ENCODE measurements around the gene SPC24.

Gene SPC24

GRCh38 chr19:11111117-11111770, 44.3 kb downstream of the SPC24 start:
- TF ChIP-seq POLR2AphosphoS5 (IDR thresholded peaks at IDR 0.05; ENCODE audit: low read depth) (no peak; the same call in 1 of the 2 replicates), SPI1 (IDR thresholded peaks at IDR 0.05; ENCODE audit: borderline replicate concordance, low read depth) (no peak), GABPA (IDR thresholded peaks at IDR 0.05; ENCODE audit: low read depth) (no peak)
- TF ChIP-seq, protein P1, sequence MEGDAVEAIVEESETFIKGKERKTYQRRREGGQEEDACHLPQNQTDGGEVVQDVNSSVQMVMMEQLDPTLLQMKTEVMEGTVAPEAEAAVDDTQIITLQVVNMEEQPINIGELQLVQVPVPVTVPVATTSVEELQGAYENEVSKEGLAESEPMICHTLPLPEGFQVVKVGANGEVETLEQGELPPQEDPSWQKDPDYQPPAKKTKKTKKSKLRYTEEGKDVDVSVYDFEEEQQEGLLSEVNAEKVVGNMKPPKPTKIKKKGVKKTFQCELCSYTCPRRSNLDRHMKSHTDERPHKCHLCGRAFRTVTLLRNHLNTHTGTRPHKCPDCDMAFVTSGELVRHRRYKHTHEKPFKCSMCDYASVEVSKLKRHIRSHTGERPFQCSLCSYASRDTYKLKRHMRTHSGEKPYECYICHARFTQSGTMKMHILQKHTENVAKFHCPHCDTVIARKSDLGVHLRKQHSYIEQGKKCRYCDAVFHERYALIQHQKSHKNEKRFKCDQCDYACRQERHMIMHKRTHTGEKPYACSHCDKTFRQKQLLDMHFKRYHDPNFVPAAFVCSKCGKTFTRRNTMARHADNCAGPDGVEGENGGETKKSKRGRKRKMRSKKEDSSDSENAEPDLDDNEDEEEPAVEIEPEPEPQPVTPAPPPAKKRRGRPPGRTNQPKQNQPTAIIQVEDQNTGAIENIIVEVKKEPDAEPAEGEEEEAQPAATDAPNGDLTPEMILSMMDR (IDR thresholded peaks at IDR 0.05; ENCODE audit: insufficient read depth, low read length) = no peak
- TF ChIP-seq, protein P2, sequence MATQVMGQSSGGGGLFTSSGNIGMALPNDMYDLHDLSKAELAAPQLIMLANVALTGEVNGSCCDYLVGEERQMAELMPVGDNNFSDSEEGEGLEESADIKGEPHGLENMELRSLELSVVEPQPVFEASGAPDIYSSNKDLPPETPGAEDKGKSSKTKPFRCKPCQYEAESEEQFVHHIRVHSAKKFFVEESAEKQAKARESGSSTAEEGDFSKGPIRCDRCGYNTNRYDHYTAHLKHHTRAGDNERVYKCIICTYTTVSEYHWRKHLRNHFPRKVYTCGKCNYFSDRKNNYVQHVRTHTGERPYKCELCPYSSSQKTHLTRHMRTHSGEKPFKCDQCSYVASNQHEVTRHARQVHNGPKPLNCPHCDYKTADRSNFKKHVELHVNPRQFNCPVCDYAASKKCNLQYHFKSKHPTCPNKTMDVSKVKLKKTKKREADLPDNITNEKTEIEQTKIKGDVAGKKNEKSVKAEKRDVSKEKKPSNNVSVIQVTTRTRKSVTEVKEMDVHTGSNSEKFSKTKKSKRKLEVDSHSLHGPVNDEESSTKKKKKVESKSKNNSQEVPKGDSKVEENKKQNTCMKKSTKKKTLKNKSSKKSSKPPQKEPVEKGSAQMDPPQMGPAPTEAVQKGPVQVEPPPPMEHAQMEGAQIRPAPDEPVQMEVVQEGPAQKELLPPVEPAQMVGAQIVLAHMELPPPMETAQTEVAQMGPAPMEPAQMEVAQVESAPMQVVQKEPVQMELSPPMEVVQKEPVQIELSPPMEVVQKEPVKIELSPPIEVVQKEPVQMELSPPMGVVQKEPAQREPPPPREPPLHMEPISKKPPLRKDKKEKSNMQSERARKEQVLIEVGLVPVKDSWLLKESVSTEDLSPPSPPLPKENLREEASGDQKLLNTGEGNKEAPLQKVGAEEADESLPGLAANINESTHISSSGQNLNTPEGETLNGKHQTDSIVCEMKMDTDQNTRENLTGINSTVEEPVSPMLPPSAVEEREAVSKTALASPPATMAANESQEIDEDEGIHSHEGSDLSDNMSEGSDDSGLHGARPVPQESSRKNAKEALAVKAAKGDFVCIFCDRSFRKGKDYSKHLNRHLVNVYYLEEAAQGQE (IDR thresholded peaks at IDR 0.05; ENCODE audit: insufficient replicate concordance, low read depth) = no peak
- H3K27ac ChIP-seq (replicated peaks) = no peak overlapping the region
- H3K27me3 ChIP-seq (ENCODE audit: insufficient read depth, poor library complexity, severe bottlenecking) = no peaks in the 10 kb centered on the region
- no peak for DNase-seq (ENCODE audit: low read depth in 1 of 2, low spot score in 1 of 2)
- no peak overlapping the region for H3K4me3 ChIP-seq (replicated peaks; ENCODE audit: insufficient read depth, low read length)

DNA sequence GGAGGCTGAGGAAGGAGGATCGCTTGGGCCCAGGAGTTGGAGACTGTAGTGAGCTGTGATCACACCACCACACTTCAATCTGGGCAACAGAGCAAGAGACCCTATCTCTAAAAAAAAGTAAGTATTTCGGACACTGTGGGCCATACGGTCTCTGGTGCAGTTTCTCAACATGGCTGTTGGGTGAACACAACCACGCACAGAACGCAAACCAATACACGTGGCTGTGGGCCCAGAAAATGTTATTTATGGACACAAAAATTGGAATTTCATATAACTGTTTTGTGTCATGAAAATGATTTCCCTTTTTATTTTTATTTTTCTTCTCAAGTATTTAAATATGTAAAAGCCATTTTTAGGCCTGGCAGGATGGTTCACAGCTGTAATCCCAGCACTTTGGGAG, 46.8 kb downstream of the SPC24 start:
- no peak for DNase-seq (ENCODE audit: low read depth in 1 of 2, low spot score in 1 of 2)
- H3K4me3 ChIP-seq (replicated peaks; ENCODE audit: insufficient read depth, low read length) = no peak overlapping the region
- no peak for TF ChIP-seq GABPA (IDR thresholded peaks at IDR 0.05; ENCODE audit: low read depth)
- TF ChIP-seq POLR2AphosphoS5 (IDR thresholded peaks at IDR 0.05; ENCODE audit: low read depth) = no peak
- TF ChIP-seq, protein P1 (IDR thresholded peaks at IDR 0.05; ENCODE audit: insufficient read depth, low read length) = no peak
- TF ChIP-seq, protein P2 (IDR thresholded peaks at IDR 0.05; ENCODE audit: insufficient replicate concordance, low read depth) = no peak
- TF ChIP-seq SPI1 (IDR thresholded peaks at IDR 0.05; ENCODE audit: borderline replicate concordance, low read depth) = no peak

DNA sequence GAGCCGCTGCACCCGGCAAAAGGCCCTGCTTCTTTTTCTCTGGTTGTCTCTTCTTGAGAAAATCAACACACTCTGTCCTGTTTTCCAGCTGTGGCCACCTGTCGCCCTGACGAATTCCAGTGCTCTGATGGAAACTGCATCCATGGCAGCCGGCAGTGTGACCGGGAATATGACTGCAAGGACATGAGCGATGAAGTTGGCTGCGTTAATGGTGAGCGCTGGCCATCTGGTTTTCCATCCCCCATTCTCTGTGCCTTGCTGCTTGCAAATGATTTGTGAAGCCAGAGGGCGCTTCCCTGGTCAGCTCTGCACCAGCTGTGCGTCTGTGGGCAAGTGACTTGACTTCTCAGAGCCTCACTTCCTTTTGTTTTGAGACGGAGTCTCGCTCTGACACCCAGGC, 49.1 kb downstream of the SPC24 start:
- Histone ChIP-seq H3K27ac (replicated peaks) (no peak overlapping the region), H3K4me3 (replicated peaks; ENCODE audit: insufficient read depth, low read length) (no peak overlapping the region), H3K27me3 (ENCODE audit: insufficient read depth, poor library complexity, severe bottlenecking) (no peaks in the 10 kb centered on the region)
- DNase-seq (ENCODE audit: low read depth in 1 of 2, low spot score in 1 of 2) = no peak
- TF ChIP-seq GABPA (IDR thresholded peaks at IDR 0.05; ENCODE audit: low read depth) = no peak
- 0 out of 2 replicates have a peak, but pooled peaks have one; percentile 11 for TF ChIP-seq POLR2AphosphoS5 (IDR thresholded peaks at IDR 0.05; ENCODE audit: low read depth)
- no peak for TF ChIP-seq SPI1 (IDR thresholded peaks at IDR 0.05; ENCODE audit: borderline replicate concordance, low read depth)

More for the DNA sequence above, 46.8 kb downstream of the SPC24 start:
- H3K27me3 ChIP-seq (ENCODE audit: insufficient read depth, poor library complexity, severe bottlenecking) = no peaks in the 10 kb centered on the region
- H3K27ac ChIP-seq (replicated peaks) = no peak overlapping the region

- no peak for TF ChIP-seq GABPA (IDR thresholded peaks at IDR 0.05; ENCODE audit: low read depth)
- TF ChIP-seq, protein P1 (IDR thresholded peaks at IDR 0.05; ENCODE audit: insufficient read depth, low read length) = no peak
- no peak for TF ChIP-seq POLR2AphosphoS5 (IDR thresholded peaks at IDR 0.05; ENCODE audit: low read depth)
- TF ChIP-seq, protein P2 (IDR thresholded peaks at IDR 0.05; ENCODE audit: insufficient replicate concordance, low read depth) = no peak
- TF ChIP-seq SPI1 (IDR thresholded peaks at IDR 0.05; ENCODE audit: borderline replicate concordance, low read depth) = no peak
- Histone ChIP-seq H3K4me3 (replicated peaks; ENCODE audit: insufficient read depth, low read length) (no peak overlapping the region), H3K27ac (replicated peaks) (no peak overlapping the region), H3K27me3 (ENCODE audit: insufficient read depth, poor library complexity, severe bottlenecking) (no peaks in the 10 kb centered on the region)
- DNase-seq (ENCODE audit: low read depth in 1 of 2, low spot score in 1 of 2) = no peak
Observed at GRCh38 chr19:11105014-11105636, 50.5 kb downstream of the SPC24 start.

All from HL-60 (cell line).